GM19351 (cell line): ENCODE data around the gene TRIM56.
"Not testable (repeated sequence)": the region's sequence is repeated elsewhere in the genome, so short reads cannot be mapped to it uniquely, and the experiment has no call there.

Experiments used
- ATAC-seq: cut with Tn5 transposase; IDR thresholded peaks from one replicate; pipeline ENCODE4 v1.9.1; 2021; ENCODE audit warnings: mild to moderate bottlenecking, moderate library complexity; ENCODE audit not compliant: unreplicated experiment

Gene TRIM56

GRCh38 chr7:101132626-101133600 lies 47.6 kb downstream of the TRIM56 start:
- not testable (repeated sequence) for ATAC-seq

- ATAC-seq: no peak
Measured at GRCh38 chr7:101133621-101134398, 48.5 kb downstream of the TRIM56 start.

GRCh38 chr7:101134399-101134980 lies 49.2 kb downstream of the TRIM56 start:
- ATAC-seq: no peak

- no peak for ATAC-seq
Measured at GRCh38 chr7:101137651-101138212, 52.5 kb downstream of the TRIM56 start.

GRCh38 chr7:101138213-101138870 lies 53.1 kb downstream of the TRIM56 start:
- ATAC-seq: peak; percentile 75

GRCh38 chr7:101140339-101140699 lies 55.0 kb downstream of the TRIM56 start:
- ATAC-seq: no peak

- no peak for ATAC-seq
Measured at GRCh38 chr7:101140746-101141382, 55.6 kb downstream of the TRIM56 start.
